ENCODE measurements around the gene YJEFN3. TPM values are rescaled to one million over a fixed set of nuclear protein-coding genes. Genes with fewer than 3 reads are reported as not detected.

The YJEFN3 gene
- total RNA-seq, 2 experiments from 2014 or later: 6.9 to 8.2 TPM

- ChIA-PET POLR2A (no interaction called here), CTCF (interaction anchor here (1.6 kb wide), 1 partner anchor 148 kb away, joined by 4 read pairs; no protein-coding TSS in a partner anchor)
- Mint-ChIP-seq H3K27ac (no peak overlapping the region), H3K36me3 (peaks cover 11% of the 10 kb centered on the region), H3K27me3 (no peaks in the 10 kb centered on the region), H3K4me1 (ENCODE audit: low read depth) (peaks cover 16% of the 10 kb centered on the region), H3K4me3 (no peak overlapping the region), H3K9me3 (no peaks in the 10 kb centered on the region)
- no peak for DNase-seq
- intact Hi-C loops (cut with micrococcal nuclease): no loop called here
These were observed 14.5 kb upstream of the YJEFN3 start for GRCh38 chr19:19514215-19514657.

GRCh38 chr19:19514881-19515641, 13.7 kb upstream of the YJEFN3 start, which contains the start of gene TSSK6:
Gene TSSK6 (minus strand): TSS chr19:19515548. CDS start chr19:19515427, 121 bp downstream.
- Mint-ChIP-seq H3K27ac (peak within 1 kb of the TSS; percentile 94), H3K4me3 (peak within 1 kb of the TSS; percentile 94), H3K36me3 (peaks cover 15% of the 10 kb centered on the region), H3K9me3 (no peaks in the 10 kb centered on the region), H3K4me1 (ENCODE audit: low read depth) (peaks cover 21% of the 10 kb centered on the region), H3K27me3 (no peaks in the 10 kb centered on the region)
- intact Hi-C loops (cut with micrococcal nuclease): no loop called here
- DNase-seq: no peak
- ChIA-PET CTCF (interaction anchor here (0.8 to 2.6 kb wide), 6 partner anchors 17 to 150 kb away, joined by 3 to 20 read pairs (median 6); no protein-coding TSS in a partner anchor), POLR2A (interaction anchor here (0.7 to 1.6 kb wide), 5 partner anchors 14 to 151 kb away, joined by 3 to 8 read pairs (median 4); no protein-coding TSS in a partner anchor)

GRCh38 chr19:19515642-19516519, 12.8 kb upstream of the YJEFN3 start, which contains the start of gene NDUFA13:
Gene NDUFA13 (plus strand): TSS chr19:19516225. CDS start chr19:19516239, 14 bp downstream.
- intact Hi-C loops (cut with micrococcal nuclease): loop anchor here (2.0 kb wide), 1 partner anchor 25 kb away; no protein-coding TSS in a partner anchor
- CTCF ChIA-PET: interaction anchor here (0.6 to 2.6 kb wide), 7 partner anchors 16 to 151 kb away, joined by 3 to 20 read pairs (median 4); no protein-coding TSS in a partner anchor
- peak within 1 kb of the TSS; percentile 94 for H3K4me3 Mint-ChIP-seq
- peaks cover 21% of the 10 kb centered on the region for H3K36me3 Mint-ChIP-seq
- POLR2A ChIA-PET: interaction anchor here (0.6 to 1.6 kb wide), 8 partner anchors 13 to 451 kb away, joined by 3 to 8 read pairs (median 4); no protein-coding TSS in a partner anchor
- peak within 1 kb of the TSS; percentile 94 for H3K27ac Mint-ChIP-seq
- H3K9me3 Mint-ChIP-seq: no peaks in the 10 kb centered on the region
- no peaks in the 10 kb centered on the region for H3K27me3 Mint-ChIP-seq
- peak; percentile 97 for DNase-seq
- H3K4me1 Mint-ChIP-seq (ENCODE audit: low read depth): peaks cover 27% of the 10 kb centered on the region

- peak overlapping the region; percentile 94 for H3K27ac Mint-ChIP-seq
- POLR2A ChIA-PET: interaction anchor here (0.9 kb wide), 1 partner anchor 28 kb away, joined by 4 read pairs; no protein-coding TSS in a partner anchor
- CTCF ChIA-PET: interaction anchor here (1.1 to 2.6 kb wide), 3 partner anchors 15 to 127 kb away, joined by 4 to 20 read pairs (median 9); partner anchors contain the start of gene GMIP
- peak overlapping the region; percentile 94 for H3K4me3 Mint-ChIP-seq
- peaks cover 24% of the 10 kb centered on the region for H3K36me3 Mint-ChIP-seq
- no peaks in the 10 kb centered on the region for H3K27me3 Mint-ChIP-seq
- peaks cover 30% of the 10 kb centered on the region for H3K4me1 Mint-ChIP-seq (ENCODE audit: low read depth)
- intact Hi-C loops (cut with micrococcal nuclease): loop anchor here (2.0 kb wide), 1 partner anchor 26 kb away; no protein-coding TSS in a partner anchor
- DNase-seq: no peak
- H3K9me3 Mint-ChIP-seq: no peaks in the 10 kb centered on the region
These were observed 11.5 kb upstream of the YJEFN3 start for GRCh38 chr19:19517235-19517619.

GRCh38 chr19:19520989-19521388, 7.7 kb upstream of the YJEFN3 start:
- no peaks in the 10 kb centered on the region for H3K9me3 Mint-ChIP-seq
- no peak overlapping the region for H3K27ac Mint-ChIP-seq
- intact Hi-C loops (cut with micrococcal nuclease): no loop called here
- ChIA-PET POLR2A (no interaction called here), CTCF (interaction anchor here (0.9 kb wide), 1 partner anchor 30 kb away, joined by 3 read pairs; no protein-coding TSS in a partner anchor)
- H3K36me3 Mint-ChIP-seq: peaks cover 26% of the 10 kb centered on the region
- peaks cover 36% of the 10 kb centered on the region for H3K4me1 Mint-ChIP-seq (ENCODE audit: low read depth)
- H3K4me3 Mint-ChIP-seq: no peak overlapping the region
- DNase-seq: no peak
- H3K27me3 Mint-ChIP-seq: no peaks in the 10 kb centered on the region

GRCh38 chr19:19523177-19523576, 5.5 kb upstream of the YJEFN3 start:
- no peak for DNase-seq
- H3K36me3 Mint-ChIP-seq: peaks cover 25% of the 10 kb centered on the region
- ChIA-PET POLR2A (no interaction called here), CTCF (interaction anchor here (1.3 kb wide), 1 partner anchor 8 kb away, joined by 5 read pairs; no protein-coding TSS in a partner anchor)
- H3K4me1 Mint-ChIP-seq (ENCODE audit: low read depth): peaks cover 23% of the 10 kb centered on the region
- intact Hi-C loops (cut with micrococcal nuclease): no loop called here
- no peaks in the 10 kb centered on the region for H3K9me3 Mint-ChIP-seq
- no peak overlapping the region for H3K4me3 Mint-ChIP-seq
- no peaks in the 10 kb centered on the region for H3K27me3 Mint-ChIP-seq
- H3K27ac Mint-ChIP-seq: no peak overlapping the region

GRCh38 chr19:19524053-19524452, 4.7 kb upstream of the YJEFN3 start:
- no peaks in the 10 kb centered on the region for H3K9me3 Mint-ChIP-seq
- intact Hi-C loops (cut with micrococcal nuclease): no loop called here
- ChIA-PET POLR2A (no interaction called here), CTCF (interaction anchor here (1.5 kb wide), 1 partner anchor 120 kb away, joined by 5 read pairs; the partner anchor contains the start of gene GMIP)
- H3K36me3 Mint-ChIP-seq: peaks cover 24% of the 10 kb centered on the region
- H3K4me1 Mint-ChIP-seq (ENCODE audit: low read depth): peaks cover 22% of the 10 kb centered on the region
- DNase-seq: no peak
- H3K27me3 Mint-ChIP-seq: no peaks in the 10 kb centered on the region
- H3K4me3 Mint-ChIP-seq: no peak overlapping the region
- no peak overlapping the region for H3K27ac Mint-ChIP-seq

- H3K4me3 Mint-ChIP-seq: no peak overlapping the region
- CTCF ChIA-PET: interaction anchor here (1.5 kb wide), 1 partner anchor 118 kb away, joined by 5 read pairs; the partner anchor contains the start of gene GMIP
- intact Hi-C loops (cut with micrococcal nuclease): no loop called here
- H3K36me3 Mint-ChIP-seq: peaks cover 14% of the 10 kb centered on the region
- peaks cover 10% of the 10 kb centered on the region for H3K4me1 Mint-ChIP-seq (ENCODE audit: low read depth)
- H3K27me3 Mint-ChIP-seq: no peaks in the 10 kb centered on the region
- DNase-seq: no peak
- no peak overlapping the region for H3K27ac Mint-ChIP-seq
- POLR2A ChIA-PET: no interaction called here
- H3K9me3 Mint-ChIP-seq: no peaks in the 10 kb centered on the region
These were observed 2.9 kb upstream of the YJEFN3 start for GRCh38 chr19:19525611-19526380.

- Mint-ChIP-seq H3K4me3 (no peak overlapping the region), H3K4me1 (ENCODE audit: low read depth) (peaks cover 6% of the 10 kb centered on the region), H3K9me3 (no peaks in the 10 kb centered on the region), H3K36me3 (peaks cover 11% of the 10 kb centered on the region), H3K27me3 (no peaks in the 10 kb centered on the region), H3K27ac (no peak overlapping the region)
- ChIA-PET POLR2A (no interaction called here), CTCF (no interaction called here)
- DNase-seq: no peak
- intact Hi-C loops (cut with micrococcal nuclease): no loop called here
These were observed 1.9 kb upstream of the YJEFN3 start for GRCh38 chr19:19526581-19527370.

- Mint-ChIP-seq H3K4me3 (no peak overlapping the region), H3K27me3 (no peaks in the 10 kb centered on the region), H3K9me3 (no peaks in the 10 kb centered on the region), H3K36me3 (peaks cover 13% of the 10 kb centered on the region), H3K4me1 (ENCODE audit: low read depth) (peaks cover 10% of the 10 kb centered on the region), H3K27ac (no peak overlapping the region)
- CTCF ChIA-PET: no interaction called here
- intact Hi-C loops (cut with micrococcal nuclease): no loop called here
- DNase-seq: no peak
- POLR2A ChIA-PET: no interaction called here
These were observed 1.4 kb upstream of the YJEFN3 start for GRCh38 chr19:19527371-19527656.

Data from activated CD4-positive, alpha-beta memory T cell treated with anti-CD3 and anti-CD28 coated beads for 36 hours (primary cell).